Right lobe of liver (tissue), 6 donors: ENCODE results near the gene PPP1R10. TPM values are rescaled to one million over a fixed set of nuclear protein-coding genes. Genes with fewer than 3 reads are reported as not detected.

Experiments used
- ATAC-seq, 4 donors: fragments of 200-7000 bp; cut with Tn5 transposase; one replicate each; pipeline ENCODE4 v1.9.1; 2020; ENCODE audit warnings: mild to moderate bottlenecking in 4 of 4, moderate library complexity in 4 of 4
- DNase-seq, 3 donors: peaks; one replicate each; pipeline ENCODE4 v3.0.0-alpha.2; 2020
- H3K27ac ChIP-seq, 3 donors: fragments of 200-600 bp; one replicate each; pipeline ENCODE4 v1.8.0; 2022
- H3K27me3 ChIP-seq, 2 donors: fragments of 200-600 bp; one replicate each; pipeline ENCODE4 v1.8.0; 2022
- H3K36me3 ChIP-seq, 4 donors: fragments of 200-600 bp; sonication (generic) in 1 of 4; one replicate each; pipeline versions ENCODE4 v1.5.1 to v1.8.0; 2017 to 2022; ENCODE audit warnings: control low read depth in 1 of 4
- H3K4me1 ChIP-seq, 4 donors: fragments of 200-600 bp; sonication (generic) in 1 of 4; one replicate each; pipeline versions ENCODE4 v1.5.1 to v1.8.0; 2017 to 2022; ENCODE audit warnings: control low read depth in 1 of 4
- H3K4me3 ChIP-seq, 3 donors: fragments of 200-600 bp; one replicate each; pipeline ENCODE4 v1.8.0; 2022
- H3K9me3 ChIP-seq, 4 donors: fragments of 200-600 bp; sonication (generic) in 1 of 4; one replicate each; pipeline versions ENCODE4 v1.5.1 to v1.8.0; 2017 to 2022; ENCODE audit warnings: control low read depth in 1 of 4
- POLR2A ChIP-seq: fragments of 450-650 bp; IDR thresholded peaks from one replicate; pipeline ENCODE4 v1.6.1; 2017; ENCODE audit warnings: antibody characterized with exemption, mild to moderate bottlenecking
- WGBS: methylation state at CpG from one replicate; pipeline ENCODE4 v1.1.6; 2018; ENCODE audit warnings: low coverage, low lambda C conversion rate; ENCODE audit not compliant: insufficient coverage; ENCODE audit errors: missing lambda C conversion rate; 5-methylcytosine and 5-hydroxymethylcytosine counted together
- intact Hi-C, 2 donors: fragments of 100-400 bp; cut with DNase I; formaldehyde crosslinking; loops; one replicate each; pipeline versions ENCODE4 v1.11.2 to v1.14.1; 2022
- total RNA-seq, 6 experiments: library from RNA; depleted of rRNA in 2 of 6; stranded (reverse); fragments of >200 nt in 2 of 6; fragmentation: NEBNext Ultra II Directional in 3 of 6; extraction: Animal tissue kit (Norgen Biotek cat#: 25700) in 3 of 6; gene quantifications; one replicate each; pipeline versions ENCODE4 v1.1.0 to v1.2.4, GENCODE V29; 2016 to 2023
- TF ChIP-seq, protein P1 (sequence below), 4 donors: fragments of 200-600 bp in 3 of 4; fragments of 450-650 bp in 1 of 4; IDR thresholded peaks; one replicate each; pipeline versions ENCODE4 v1.5.1 to v1.8.0; 2016 to 2022; ENCODE audit warnings: antibody characterized with exemption in 4 of 4, mild to moderate bottlenecking in 2 of 4
- donor health status: DM: no; HTN: yes; CAD: no.
- donor health status: DM: no; HTN: no; CAD: no.
- donor health status: DM: no; HTN: no; CAD: no.
- donor health status: DM: no; HTN: yes; CAD: no.
- donor health status: DM: no; HTN: yes; CAD: no.

The PPP1R10 gene
- total RNA-seq, 6 experiments from 2014 or later = 19.0 to 45.1 (median 32.4) TPM

DNA sequence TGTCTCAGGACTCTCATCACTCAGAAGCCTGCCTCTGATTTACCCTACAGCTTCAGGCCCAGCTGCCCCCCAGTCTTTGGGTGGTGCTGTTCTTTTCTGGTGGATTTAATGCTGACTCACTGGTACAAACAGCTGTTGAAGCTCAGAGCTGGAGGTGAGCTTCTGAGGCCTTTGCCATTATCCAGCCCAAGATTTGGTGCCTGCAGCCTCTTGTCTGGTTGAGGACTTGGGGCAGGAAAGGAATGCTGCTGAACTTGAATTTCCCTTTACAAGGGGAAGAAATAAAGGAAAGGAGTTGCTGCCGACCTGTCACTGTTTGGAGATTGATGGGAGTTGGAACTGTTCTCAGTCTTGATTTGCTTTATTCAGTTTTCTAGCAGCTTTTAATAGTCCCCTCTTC lies 26.0 kb downstream of the PPP1R10 start:
- Histone ChIP-seq H3K27ac (no peak overlapping the region), H3K27me3 (no peaks in the 10 kb centered on the region), H3K9me3 (no peaks in the 10 kb centered on the region), H3K36me3 (peaks cover 6 to 53% (median 19%) of the 10 kb centered on the region in 4 donors), H3K4me1 (no peaks in the 10 kb centered on the region), H3K4me3 (no peak overlapping the region)
- intact Hi-C loops = loop anchor here (5.0 to 10.0 kb wide), 2 partner anchors 44 to 46 kb away; no protein-coding TSS in a partner anchor
- no peak for DNase-seq
- peak in 1 of 4 donors; percentile 12 for ATAC-seq
- 100% methylated on average over 1 of the region's 1 CpG for WGBS
- no peak for TF ChIP-seq POLR2A
- TF ChIP-seq, protein P1, sequence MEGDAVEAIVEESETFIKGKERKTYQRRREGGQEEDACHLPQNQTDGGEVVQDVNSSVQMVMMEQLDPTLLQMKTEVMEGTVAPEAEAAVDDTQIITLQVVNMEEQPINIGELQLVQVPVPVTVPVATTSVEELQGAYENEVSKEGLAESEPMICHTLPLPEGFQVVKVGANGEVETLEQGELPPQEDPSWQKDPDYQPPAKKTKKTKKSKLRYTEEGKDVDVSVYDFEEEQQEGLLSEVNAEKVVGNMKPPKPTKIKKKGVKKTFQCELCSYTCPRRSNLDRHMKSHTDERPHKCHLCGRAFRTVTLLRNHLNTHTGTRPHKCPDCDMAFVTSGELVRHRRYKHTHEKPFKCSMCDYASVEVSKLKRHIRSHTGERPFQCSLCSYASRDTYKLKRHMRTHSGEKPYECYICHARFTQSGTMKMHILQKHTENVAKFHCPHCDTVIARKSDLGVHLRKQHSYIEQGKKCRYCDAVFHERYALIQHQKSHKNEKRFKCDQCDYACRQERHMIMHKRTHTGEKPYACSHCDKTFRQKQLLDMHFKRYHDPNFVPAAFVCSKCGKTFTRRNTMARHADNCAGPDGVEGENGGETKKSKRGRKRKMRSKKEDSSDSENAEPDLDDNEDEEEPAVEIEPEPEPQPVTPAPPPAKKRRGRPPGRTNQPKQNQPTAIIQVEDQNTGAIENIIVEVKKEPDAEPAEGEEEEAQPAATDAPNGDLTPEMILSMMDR (IDR thresholded peaks at IDR 0.05) = no peak

DNA sequence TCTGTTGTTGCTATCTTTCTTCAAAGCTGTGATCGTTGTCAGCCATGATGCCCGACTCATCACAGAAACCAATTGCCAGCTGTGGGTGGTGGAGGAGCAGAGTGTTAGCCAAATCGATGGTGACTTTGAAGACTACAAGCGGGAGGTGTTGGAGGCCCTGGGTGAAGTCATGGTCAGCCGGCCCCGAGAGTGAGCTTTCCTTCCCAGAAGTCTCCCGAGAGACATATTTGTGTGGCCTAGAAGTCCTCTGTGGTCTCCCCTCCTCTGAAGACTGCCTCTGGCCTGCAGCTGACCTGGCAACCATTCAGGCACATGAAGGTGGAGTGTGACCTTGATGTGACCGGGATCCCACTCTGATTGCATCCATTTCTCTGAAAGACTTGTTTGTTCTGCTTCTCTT lies 26.5 kb downstream of the PPP1R10 start:
- no peak for DNase-seq
- H3K9me3 ChIP-seq = no peaks in the 10 kb centered on the region
- H3K36me3 ChIP-seq = peaks cover 6 to 58% (median 24%) of the 10 kb centered on the region in 4 donors
- intact Hi-C loops = loop anchor here (5.0 to 10.0 kb wide), 2 partner anchors 43 to 46 kb away; no protein-coding TSS in a partner anchor
- peak in 1 of 4 donors; percentile 7 for ATAC-seq
- no peaks in the 10 kb centered on the region for H3K4me1 ChIP-seq
- no peak for TF ChIP-seq POLR2A
- TF ChIP-seq, protein P1 (IDR thresholded peaks at IDR 0.05) = no peak
- WGBS = 82% methylated on average over 5 of the region's 8 CpGs
- H3K27ac ChIP-seq = no peak overlapping the region
- no peak overlapping the region for H3K4me3 ChIP-seq
- no peaks in the 10 kb centered on the region for H3K27me3 ChIP-seq

DNA sequence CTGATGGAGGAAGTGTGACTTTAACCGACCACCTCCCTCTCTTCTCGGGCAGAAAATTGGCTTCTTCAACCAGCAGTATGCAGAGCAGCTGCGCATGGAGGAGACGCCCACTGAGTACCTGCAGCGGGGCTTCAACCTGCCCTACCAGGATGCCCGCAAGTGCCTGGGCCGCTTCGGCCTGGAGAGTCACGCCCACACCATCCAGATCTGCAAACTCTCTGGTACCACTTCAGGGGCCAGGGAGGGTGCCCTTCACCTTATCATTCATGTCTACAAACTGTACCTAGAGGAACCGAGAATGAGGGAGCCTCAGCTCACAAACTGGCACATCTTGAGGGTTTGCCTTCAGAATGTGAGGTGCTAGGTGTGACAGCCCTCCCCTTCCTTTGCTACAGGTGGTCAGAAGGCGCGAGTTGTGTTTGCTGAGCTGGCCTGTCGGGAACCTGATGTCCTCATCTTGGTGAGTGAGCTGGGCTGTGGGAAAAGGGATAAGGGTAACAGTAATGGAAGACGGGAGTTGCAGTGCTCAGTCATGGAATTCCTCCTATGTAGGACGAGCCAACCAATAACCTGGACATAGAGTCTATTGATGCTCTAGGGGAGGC lies 27.2 kb downstream of the PPP1R10 start:
- WGBS = 87% methylated on average over 9 of the region's 15 CpGs
- Histone ChIP-seq H3K27me3 (no peaks in the 10 kb centered on the region), H3K36me3 (peaks cover 6 to 64% (median 30%) of the 10 kb centered on the region in 4 donors), H3K27ac (no peak overlapping the region), H3K4me1 (no peaks in the 10 kb centered on the region), H3K4me3 (no peak overlapping the region), H3K9me3 (no peaks in the 10 kb centered on the region)
- peak in 1 of 4 donors; percentile 16 for ATAC-seq
- intact Hi-C loops = loop anchor here (5.0 to 10.0 kb wide), 2 partner anchors 43 to 45 kb away; no protein-coding TSS in a partner anchor
- no peak for DNase-seq
- TF ChIP-seq, protein P1 (IDR thresholded peaks at IDR 0.05) = no peak
- no peak for TF ChIP-seq POLR2A

DNA sequence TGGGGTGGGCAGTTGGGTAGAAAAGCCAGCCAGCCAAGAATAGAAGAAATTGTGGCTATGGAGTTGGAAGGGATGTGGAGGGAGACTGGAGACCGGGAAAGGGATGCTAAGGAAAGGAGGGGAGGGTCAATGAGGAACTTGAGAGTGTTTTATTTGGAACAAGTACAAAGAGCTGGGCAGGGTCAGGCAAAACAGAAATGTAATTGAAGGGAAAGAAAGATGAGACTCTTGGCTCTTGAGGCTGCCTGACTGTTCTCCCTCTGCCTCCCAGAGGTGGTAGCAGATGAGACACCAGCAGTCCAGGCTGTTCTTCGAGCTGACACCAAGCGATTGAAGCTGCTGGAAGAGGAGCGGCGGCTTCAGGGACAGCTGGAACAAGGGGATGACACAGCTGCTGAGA lies 33.1 kb downstream of the PPP1R10 start:
- DNase-seq (no peak), ATAC-seq (no peak)
- H3K27ac ChIP-seq = no peak overlapping the region
- peaks cover 12 to 96% (median 57%) of the 10 kb centered on the region in 4 donors for H3K36me3 ChIP-seq
- 63% methylated on average over 2 of the region's 5 CpGs for WGBS
- H3K9me3 ChIP-seq = no peaks in the 10 kb centered on the region
- H3K27me3 ChIP-seq = no peaks in the 10 kb centered on the region
- no peak for TF ChIP-seq POLR2A
- TF ChIP-seq, protein P1 (IDR thresholded peaks at IDR 0.05) = no peak
- H3K4me3 ChIP-seq = no peak overlapping the region
- intact Hi-C loops = no loop called here
- no peaks in the 10 kb centered on the region for H3K4me1 ChIP-seq
